ENCODE data around the gene KLHL35. TPM values are rescaled to one million over a fixed set of nuclear protein-coding genes. Genes with fewer than 3 reads are reported as not detected.

The KLHL35 gene
- total RNA-seq, 1 donor from 2014 or later = 2.6 TPM

DNA sequence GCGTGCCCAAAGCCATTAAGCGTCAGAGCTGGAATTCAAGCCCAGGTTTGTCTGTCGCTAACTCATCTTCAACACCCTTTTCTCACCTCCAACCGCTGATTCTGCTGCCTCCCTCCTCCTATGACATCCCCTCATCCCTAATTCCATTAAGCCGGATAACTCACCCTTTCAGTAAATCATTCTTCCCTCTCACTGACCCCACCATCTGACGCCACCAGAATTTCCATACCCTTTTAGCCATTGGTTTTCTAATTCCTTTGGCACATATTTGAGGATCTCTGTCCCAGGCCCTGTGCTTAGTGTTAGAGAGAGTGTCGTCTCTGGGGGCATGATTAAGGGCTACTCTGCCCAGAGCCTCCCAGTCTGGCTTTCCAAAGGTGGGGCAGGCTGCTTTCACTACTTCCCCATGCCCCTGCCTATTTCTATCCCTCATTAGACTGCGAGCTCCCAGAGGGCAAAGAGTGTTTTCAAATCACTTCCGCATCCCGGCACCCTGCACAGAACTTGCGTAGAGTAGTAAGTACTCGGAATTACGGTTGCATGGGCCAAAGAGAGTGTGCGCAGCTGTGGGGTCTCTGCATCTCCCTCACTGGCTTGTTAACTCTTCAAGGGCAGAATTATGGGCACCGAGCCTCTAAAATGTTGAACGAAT, 3.9 kb downstream of the KLHL35 start:
- Histone ChIP-seq H3K4me1 (peaks cover 17% of the 10 kb centered on the region), H3K27me3 (ENCODE audit: low read depth) (peaks cover 24% of the 10 kb centered on the region), H3K9me3 (no peaks in the 10 kb centered on the region), H3K27ac (no peak overlapping the region), H3K36me3 (no peaks in the 10 kb centered on the region), H3K4me3 (peak overlapping the region; percentile 54)
- ATAC-seq (no peak), DNase-seq (no peak)
- TF ChIP-seq, protein P1, sequence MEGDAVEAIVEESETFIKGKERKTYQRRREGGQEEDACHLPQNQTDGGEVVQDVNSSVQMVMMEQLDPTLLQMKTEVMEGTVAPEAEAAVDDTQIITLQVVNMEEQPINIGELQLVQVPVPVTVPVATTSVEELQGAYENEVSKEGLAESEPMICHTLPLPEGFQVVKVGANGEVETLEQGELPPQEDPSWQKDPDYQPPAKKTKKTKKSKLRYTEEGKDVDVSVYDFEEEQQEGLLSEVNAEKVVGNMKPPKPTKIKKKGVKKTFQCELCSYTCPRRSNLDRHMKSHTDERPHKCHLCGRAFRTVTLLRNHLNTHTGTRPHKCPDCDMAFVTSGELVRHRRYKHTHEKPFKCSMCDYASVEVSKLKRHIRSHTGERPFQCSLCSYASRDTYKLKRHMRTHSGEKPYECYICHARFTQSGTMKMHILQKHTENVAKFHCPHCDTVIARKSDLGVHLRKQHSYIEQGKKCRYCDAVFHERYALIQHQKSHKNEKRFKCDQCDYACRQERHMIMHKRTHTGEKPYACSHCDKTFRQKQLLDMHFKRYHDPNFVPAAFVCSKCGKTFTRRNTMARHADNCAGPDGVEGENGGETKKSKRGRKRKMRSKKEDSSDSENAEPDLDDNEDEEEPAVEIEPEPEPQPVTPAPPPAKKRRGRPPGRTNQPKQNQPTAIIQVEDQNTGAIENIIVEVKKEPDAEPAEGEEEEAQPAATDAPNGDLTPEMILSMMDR (IDR thresholded peaks at IDR 0.05) = no peak
- intact Hi-C loops (cut with DNase I) = no loop called here

GRCh38 chr11:75428281-75428724, 4.7 kb downstream of the KLHL35 start:
- peak; percentile 94 to 95 for ATAC-seq
- intact Hi-C loops (cut with DNase I) = no loop called here
- Histone ChIP-seq H3K27me3 (ENCODE audit: low read depth) (peaks cover 24% of the 10 kb centered on the region), H3K9me3 (no peaks in the 10 kb centered on the region), H3K36me3 (no peaks in the 10 kb centered on the region), H3K27ac (peak overlapping the region; percentile 83), H3K4me1 (peaks cover 17% of the 10 kb centered on the region), H3K4me3 (peak overlapping the region; percentile 54)
- TF ChIP-seq, protein P1 (IDR thresholded peaks at IDR 0.05) = no peak
- DNase-seq = peak; percentile 96

DNA sequence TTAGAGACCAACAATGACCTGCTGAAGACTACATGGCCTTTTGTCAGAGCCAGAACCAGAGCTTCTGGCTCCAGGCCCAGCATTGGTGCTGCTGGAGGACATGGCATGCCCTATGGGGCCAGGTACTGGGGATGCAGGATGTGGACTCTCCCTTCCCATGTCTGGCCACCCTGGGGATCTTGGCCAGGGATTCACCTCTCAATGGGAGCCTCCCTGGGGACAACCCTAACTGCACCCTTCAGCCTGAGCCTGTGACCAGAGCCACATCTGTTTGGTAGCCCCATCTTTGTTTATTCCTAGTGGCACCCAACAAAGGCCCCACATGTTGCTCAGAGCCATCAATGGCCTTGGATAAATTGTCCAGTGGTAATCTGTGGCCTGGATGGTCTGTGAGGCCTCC, 5.8 kb downstream of the KLHL35 start:
- H3K36me3 ChIP-seq = peaks cover 8% of the 10 kb centered on the region
- no peaks in the 10 kb centered on the region for H3K9me3 ChIP-seq
- intact Hi-C loops (cut with DNase I) = no loop called here
- DNase-seq (no peak), ATAC-seq (no peak)
- TF ChIP-seq, protein P1 (IDR thresholded peaks at IDR 0.05) = no peak
- no peak overlapping the region for H3K4me3 ChIP-seq
- H3K27me3 ChIP-seq (ENCODE audit: low read depth) = peaks cover 22% of the 10 kb centered on the region
- peaks cover 22% of the 10 kb centered on the region for H3K4me1 ChIP-seq
- no peak overlapping the region for H3K27ac ChIP-seq

GRCh38 chr11:75426720-75427086, 6.3 kb downstream of the KLHL35 start:
- H3K27me3 ChIP-seq (ENCODE audit: low read depth) = peaks cover 18% of the 10 kb centered on the region
- no peak overlapping the region for H3K27ac ChIP-seq
- DNase-seq (no peak), ATAC-seq (no peak)
- H3K36me3 ChIP-seq = peaks cover 9% of the 10 kb centered on the region
- TF ChIP-seq, protein P1 (IDR thresholded peaks at IDR 0.05) = no peak
- H3K4me1 ChIP-seq = peaks cover 23% of the 10 kb centered on the region
- intact Hi-C loops (cut with DNase I) = no loop called here
- H3K4me3 ChIP-seq = no peak overlapping the region
- no peaks in the 10 kb centered on the region for H3K9me3 ChIP-seq

DNA sequence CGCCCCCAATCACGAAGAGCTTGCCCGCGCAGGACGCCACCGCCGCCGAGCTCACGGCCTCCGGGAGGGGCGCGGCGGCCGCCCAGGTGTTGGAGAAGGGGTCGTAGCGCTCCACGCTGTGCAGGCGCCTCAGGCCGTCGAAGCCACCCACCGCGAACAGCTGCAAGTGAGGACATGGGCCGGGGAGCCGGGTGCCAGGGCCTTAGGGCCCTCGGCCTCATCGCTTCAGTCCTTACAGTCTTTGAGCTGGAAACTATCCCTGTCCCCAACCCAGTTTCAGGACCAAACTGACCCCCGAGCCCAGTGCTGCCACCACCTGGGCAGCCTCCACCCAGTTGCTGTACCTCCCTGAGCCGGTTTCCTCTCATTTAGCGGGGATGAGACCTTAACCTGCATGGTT, 7.6 kb downstream of the KLHL35 start:
- Histone ChIP-seq H3K36me3 (peaks cover 9% of the 10 kb centered on the region), H3K4me3 (no peak overlapping the region), H3K9me3 (no peaks in the 10 kb centered on the region), H3K27me3 (ENCODE audit: low read depth) (peaks cover 5% of the 10 kb centered on the region), H3K27ac (no peak overlapping the region), H3K4me1 (peaks cover 28% of the 10 kb centered on the region)
- no peak for DNase-seq
- intact Hi-C loops (cut with DNase I) = no loop called here
- ATAC-seq = no peak
- TF ChIP-seq, protein P1 (IDR thresholded peaks at IDR 0.05) = no peak

Data from lower lobe of right lung (tissue), 2 donors.